ENCODE results near the gene DOCK10.

Gene DOCK10

DNA sequence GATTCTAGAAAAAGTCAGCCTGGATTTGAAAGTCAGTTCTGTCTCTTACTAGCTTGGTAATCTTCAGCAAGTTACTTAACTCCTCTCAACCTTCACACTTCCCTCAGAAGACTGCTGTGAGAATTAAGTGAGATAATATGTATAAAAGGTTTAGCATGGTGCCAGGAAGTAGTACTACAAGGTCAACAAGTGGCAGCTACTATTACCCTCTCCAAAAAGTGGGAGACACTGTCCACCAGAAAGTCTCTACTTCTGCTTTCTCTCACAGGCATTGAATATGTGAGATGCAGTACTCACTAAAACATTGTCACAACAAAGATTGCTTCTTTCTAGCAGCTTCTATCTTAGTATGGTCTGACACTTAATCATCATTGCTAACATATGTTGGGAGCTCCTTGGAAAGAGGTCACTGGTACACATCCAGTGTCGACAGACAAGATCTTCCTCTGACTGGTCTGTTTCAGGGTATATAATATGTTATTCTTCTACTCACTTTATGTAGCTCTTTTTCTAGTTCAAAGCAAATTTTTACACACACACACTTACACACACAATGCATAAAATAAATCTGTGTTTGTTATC, 47.9 kb downstream of the DOCK10 start:
- TF ChIP-seq EGR1 (IDR thresholded peaks at IDR 0.05), result no peak
- TF ChIP-seq EP300 (IDR thresholded peaks at IDR 0.05; ENCODE audit: borderline replicate concordance), result no peak
- TF ChIP-seq, protein P1, sequence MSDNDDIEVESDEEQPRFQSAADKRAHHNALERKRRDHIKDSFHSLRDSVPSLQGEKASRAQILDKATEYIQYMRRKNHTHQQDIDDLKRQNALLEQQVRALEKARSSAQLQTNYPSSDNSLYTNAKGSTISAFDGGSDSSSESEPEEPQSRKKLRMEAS (IDR thresholded peaks at IDR 0.05), result no peak
- no peak for TF ChIP-seq FOXM1 (IDR thresholded peaks at IDR 0.05; ENCODE audit: borderline replicate concordance, low read depth)
- no peak for TF ChIP-seq TCF12 (IDR thresholded peaks at IDR 0.05; ENCODE audit: low read depth)
- TF ChIP-seq NFIC (IDR thresholded peaks at IDR 0.05), result no peak
- no peak for TF ChIP-seq CEBPB (IDR thresholded peaks at IDR 0.05)
- TF ChIP-seq CREB1 (IDR thresholded peaks at IDR 0.05; ENCODE audit: low read depth), result no peak
- TF ChIP-seq YY1 (IDR thresholded peaks at IDR 0.05; ENCODE audit: low read depth), result no peak
- no peak for TF ChIP-seq TEAD4 (IDR thresholded peaks at IDR 0.05)
- TF ChIP-seq ZBTB7A (IDR thresholded peaks at IDR 0.05; ENCODE audit: low read depth), result no peak
- no peak for TF ChIP-seq TAF1 (IDR thresholded peaks at IDR 0.05; ENCODE audit: low read depth)

DNA sequence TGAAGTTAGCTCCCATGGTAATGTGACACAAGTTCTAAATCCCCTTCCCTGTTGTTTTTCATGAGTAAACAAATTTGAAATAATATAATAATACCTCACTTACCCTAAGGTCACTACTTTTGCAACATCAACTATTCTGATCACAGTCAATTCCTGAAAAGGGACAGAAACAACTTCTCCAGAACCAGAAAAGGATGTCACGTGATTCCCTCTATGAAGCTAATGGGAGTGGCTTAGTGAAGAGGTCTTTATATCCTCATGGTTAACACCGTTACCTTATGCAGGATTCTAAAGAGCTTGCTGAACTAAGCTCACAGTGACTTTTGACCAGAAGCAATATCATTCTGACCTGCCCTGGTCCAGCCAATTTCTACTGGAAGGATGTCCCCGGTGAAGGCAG, 51.6 kb downstream of the DOCK10 start:
- TF ChIP-seq ZBTB7A (IDR thresholded peaks at IDR 0.05; ENCODE audit: low read depth) (no peak), TCF12 (IDR thresholded peaks at IDR 0.05; ENCODE audit: low read depth) (no peak), TEAD4 (IDR thresholded peaks at IDR 0.05) (no peak), FOXM1 (IDR thresholded peaks at IDR 0.05; ENCODE audit: borderline replicate concordance, low read depth) (no peak), NFIC (IDR thresholded peaks at IDR 0.05) (no peak), CREB1 (IDR thresholded peaks at IDR 0.05; ENCODE audit: low read depth) (no peak), EGR1 (IDR thresholded peaks at IDR 0.05) (no peak), EP300 (IDR thresholded peaks at IDR 0.05; ENCODE audit: borderline replicate concordance) (no peak), TAF1 (IDR thresholded peaks at IDR 0.05; ENCODE audit: low read depth) (no peak), CEBPB (IDR thresholded peaks at IDR 0.05) (no peak), RAD21 (IDR thresholded peaks at IDR 0.05; ENCODE audit: low read depth) (no peak), YY1 (IDR thresholded peaks at IDR 0.05; ENCODE audit: low read depth) (no peak)
- TF ChIP-seq, protein P2, sequence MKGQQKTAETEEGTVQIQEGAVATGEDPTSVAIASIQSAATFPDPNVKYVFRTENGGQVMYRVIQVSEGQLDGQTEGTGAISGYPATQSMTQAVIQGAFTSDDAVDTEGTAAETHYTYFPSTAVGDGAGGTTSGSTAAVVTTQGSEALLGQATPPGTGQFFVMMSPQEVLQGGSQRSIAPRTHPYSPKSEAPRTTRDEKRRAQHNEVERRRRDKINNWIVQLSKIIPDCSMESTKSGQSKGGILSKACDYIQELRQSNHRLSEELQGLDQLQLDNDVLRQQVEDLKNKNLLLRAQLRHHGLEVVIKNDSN (IDR thresholded peaks at IDR 0.05), result no peak
- TF ChIP-seq, protein P1 (IDR thresholded peaks at IDR 0.05), result no peak
- TF ChIP-seq, protein P3, sequence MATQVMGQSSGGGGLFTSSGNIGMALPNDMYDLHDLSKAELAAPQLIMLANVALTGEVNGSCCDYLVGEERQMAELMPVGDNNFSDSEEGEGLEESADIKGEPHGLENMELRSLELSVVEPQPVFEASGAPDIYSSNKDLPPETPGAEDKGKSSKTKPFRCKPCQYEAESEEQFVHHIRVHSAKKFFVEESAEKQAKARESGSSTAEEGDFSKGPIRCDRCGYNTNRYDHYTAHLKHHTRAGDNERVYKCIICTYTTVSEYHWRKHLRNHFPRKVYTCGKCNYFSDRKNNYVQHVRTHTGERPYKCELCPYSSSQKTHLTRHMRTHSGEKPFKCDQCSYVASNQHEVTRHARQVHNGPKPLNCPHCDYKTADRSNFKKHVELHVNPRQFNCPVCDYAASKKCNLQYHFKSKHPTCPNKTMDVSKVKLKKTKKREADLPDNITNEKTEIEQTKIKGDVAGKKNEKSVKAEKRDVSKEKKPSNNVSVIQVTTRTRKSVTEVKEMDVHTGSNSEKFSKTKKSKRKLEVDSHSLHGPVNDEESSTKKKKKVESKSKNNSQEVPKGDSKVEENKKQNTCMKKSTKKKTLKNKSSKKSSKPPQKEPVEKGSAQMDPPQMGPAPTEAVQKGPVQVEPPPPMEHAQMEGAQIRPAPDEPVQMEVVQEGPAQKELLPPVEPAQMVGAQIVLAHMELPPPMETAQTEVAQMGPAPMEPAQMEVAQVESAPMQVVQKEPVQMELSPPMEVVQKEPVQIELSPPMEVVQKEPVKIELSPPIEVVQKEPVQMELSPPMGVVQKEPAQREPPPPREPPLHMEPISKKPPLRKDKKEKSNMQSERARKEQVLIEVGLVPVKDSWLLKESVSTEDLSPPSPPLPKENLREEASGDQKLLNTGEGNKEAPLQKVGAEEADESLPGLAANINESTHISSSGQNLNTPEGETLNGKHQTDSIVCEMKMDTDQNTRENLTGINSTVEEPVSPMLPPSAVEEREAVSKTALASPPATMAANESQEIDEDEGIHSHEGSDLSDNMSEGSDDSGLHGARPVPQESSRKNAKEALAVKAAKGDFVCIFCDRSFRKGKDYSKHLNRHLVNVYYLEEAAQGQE (IDR thresholded peaks at IDR 0.05; ENCODE audit: low read depth), result no peak

DNA sequence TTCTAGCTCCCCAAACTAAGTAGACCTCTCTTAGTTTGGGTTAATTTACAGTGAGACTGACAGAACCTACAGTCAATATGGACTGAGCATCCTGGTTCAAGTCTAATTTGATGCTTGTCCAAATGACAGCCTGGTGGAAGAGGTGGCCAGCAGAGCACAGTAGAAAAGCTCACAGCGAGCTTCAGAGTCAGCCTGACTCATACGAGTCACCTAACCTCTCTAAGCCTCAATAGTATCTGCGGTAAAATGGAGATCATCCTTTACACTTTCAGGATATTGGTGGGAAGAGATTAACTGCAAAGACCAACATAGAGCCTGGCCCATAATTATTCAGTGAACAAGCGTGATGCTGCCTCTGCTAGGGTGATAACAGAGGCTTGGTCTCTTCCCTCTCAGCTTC, 54.5 kb downstream of the DOCK10 start:
- TF ChIP-seq, protein P3 (IDR thresholded peaks at IDR 0.05; ENCODE audit: low read depth), result no peak
- TF ChIP-seq ZBTB7A (IDR thresholded peaks at IDR 0.05; ENCODE audit: low read depth) (no peak), TCF12 (IDR thresholded peaks at IDR 0.05; ENCODE audit: low read depth) (no peak), CREB1 (IDR thresholded peaks at IDR 0.05; ENCODE audit: low read depth) (no peak), CEBPB (IDR thresholded peaks at IDR 0.05) (no peak), YY1 (IDR thresholded peaks at IDR 0.05; ENCODE audit: low read depth) (no peak), FOXM1 (IDR thresholded peaks at IDR 0.05; ENCODE audit: borderline replicate concordance, low read depth) (no peak), EGR1 (IDR thresholded peaks at IDR 0.05) (no peak), TEAD4 (IDR thresholded peaks at IDR 0.05) (no peak), EP300 (IDR thresholded peaks at IDR 0.05; ENCODE audit: borderline replicate concordance) (no peak), TAF1 (IDR thresholded peaks at IDR 0.05; ENCODE audit: low read depth) (no peak), NFIC (IDR thresholded peaks at IDR 0.05) (no peak), RAD21 (IDR thresholded peaks at IDR 0.05; ENCODE audit: low read depth) (no peak)
- TF ChIP-seq, protein P2 (IDR thresholded peaks at IDR 0.05), result no peak
- TF ChIP-seq, protein P1 (IDR thresholded peaks at IDR 0.05), result no peak

DNA sequence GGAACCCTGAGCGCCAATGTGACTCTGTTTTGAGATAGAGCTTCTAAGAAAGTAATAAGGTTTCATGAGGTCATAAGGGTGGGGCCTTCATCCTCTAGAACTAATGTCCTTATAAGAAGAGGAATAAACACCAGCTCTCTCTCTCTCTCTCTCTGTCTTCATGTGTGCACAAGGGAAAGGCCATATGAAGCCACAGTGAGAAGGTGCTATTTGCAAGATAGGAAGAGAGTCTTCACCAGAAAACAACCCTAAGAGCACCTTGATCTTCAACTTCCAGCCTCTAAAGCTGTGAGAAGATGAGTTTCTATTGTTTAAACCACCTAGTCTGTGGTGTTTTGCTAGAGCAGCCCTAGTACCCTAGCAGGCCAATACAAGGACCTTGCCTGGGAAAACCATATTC, 55.8 kb downstream of the DOCK10 start:
- TF ChIP-seq ZBTB7A (IDR thresholded peaks at IDR 0.05; ENCODE audit: low read depth) (no peak), RAD21 (IDR thresholded peaks at IDR 0.05; ENCODE audit: low read depth) (no peak), FOXM1 (IDR thresholded peaks at IDR 0.05; ENCODE audit: borderline replicate concordance, low read depth) (no peak), NFIC (IDR thresholded peaks at IDR 0.05) (no peak), TCF12 (IDR thresholded peaks at IDR 0.05; ENCODE audit: low read depth) (no peak), TEAD4 (IDR thresholded peaks at IDR 0.05) (no peak), CREB1 (IDR thresholded peaks at IDR 0.05; ENCODE audit: low read depth) (no peak), EP300 (IDR thresholded peaks at IDR 0.05; ENCODE audit: borderline replicate concordance) (no peak), EGR1 (IDR thresholded peaks at IDR 0.05) (no peak), CEBPB (IDR thresholded peaks at IDR 0.05) (no peak), YY1 (IDR thresholded peaks at IDR 0.05; ENCODE audit: low read depth) (no peak)
- TF ChIP-seq, protein P3 (IDR thresholded peaks at IDR 0.05; ENCODE audit: low read depth), result no peak
- TF ChIP-seq, protein P2 (IDR thresholded peaks at IDR 0.05), result no peak
- TF ChIP-seq, protein P1 (IDR thresholded peaks at IDR 0.05), result no peak

All from Ishikawa (cell line).